Stimulated activated CD4-positive, alpha-beta T cell treated with anti-CD3 and anti-CD28 coated beads, Interleukin-12 subunit alpha, Interleukin-12 subunit beta, amount 100 ng/mL, for 4 hours (primary cell): ENCODE results near the gene ACIN1.

ENCODE experiments used
- DNase-seq: peaks from one replicate; pipeline ENCODE4 v3.0.0-alpha.2; 2020

Gene ACIN1

DNA sequence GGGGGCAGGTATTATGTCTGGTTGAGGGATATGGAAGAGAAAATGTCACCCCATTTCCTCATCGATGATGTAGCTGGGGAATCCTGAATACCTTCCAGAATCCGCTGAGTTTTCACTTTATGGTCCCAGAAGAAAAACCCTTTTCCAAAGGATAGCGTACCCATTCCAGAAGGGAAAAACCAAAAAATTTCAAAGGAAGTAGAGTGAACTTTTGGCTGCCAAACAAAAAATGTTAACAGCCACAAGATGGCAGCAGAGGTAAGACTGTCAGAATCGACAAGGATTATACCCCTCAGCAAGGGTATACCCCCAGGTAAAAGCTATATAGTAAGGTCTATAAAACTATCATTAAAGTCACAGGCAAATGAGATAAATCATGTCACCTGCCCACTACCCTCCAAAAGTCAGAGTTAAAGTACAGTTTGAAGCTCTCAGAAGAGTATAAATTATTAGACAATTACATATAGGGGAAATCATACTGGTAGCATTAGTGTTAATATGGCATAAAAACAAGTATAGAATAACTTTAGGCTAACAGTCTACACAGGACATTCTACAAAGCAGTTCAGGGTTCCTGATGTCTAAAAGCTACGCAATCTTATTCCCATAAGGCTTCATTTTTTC is 18.0 kb downstream of the ACIN1 start:
- DNase-seq = no peak

GRCh38 chr14:23074906-23075305 is 20.0 kb downstream of the ACIN1 start:
- DNase-seq = no peak

- no peak for DNase-seq
These were observed 22.9 kb downstream of the ACIN1 start for GRCh38 chr14:23071921-23072539.

- peak; percentile 71 for DNase-seq
These were observed 23.6 kb downstream of the ACIN1 start for GRCh38 chr14:23071244-23071920.

DNA sequence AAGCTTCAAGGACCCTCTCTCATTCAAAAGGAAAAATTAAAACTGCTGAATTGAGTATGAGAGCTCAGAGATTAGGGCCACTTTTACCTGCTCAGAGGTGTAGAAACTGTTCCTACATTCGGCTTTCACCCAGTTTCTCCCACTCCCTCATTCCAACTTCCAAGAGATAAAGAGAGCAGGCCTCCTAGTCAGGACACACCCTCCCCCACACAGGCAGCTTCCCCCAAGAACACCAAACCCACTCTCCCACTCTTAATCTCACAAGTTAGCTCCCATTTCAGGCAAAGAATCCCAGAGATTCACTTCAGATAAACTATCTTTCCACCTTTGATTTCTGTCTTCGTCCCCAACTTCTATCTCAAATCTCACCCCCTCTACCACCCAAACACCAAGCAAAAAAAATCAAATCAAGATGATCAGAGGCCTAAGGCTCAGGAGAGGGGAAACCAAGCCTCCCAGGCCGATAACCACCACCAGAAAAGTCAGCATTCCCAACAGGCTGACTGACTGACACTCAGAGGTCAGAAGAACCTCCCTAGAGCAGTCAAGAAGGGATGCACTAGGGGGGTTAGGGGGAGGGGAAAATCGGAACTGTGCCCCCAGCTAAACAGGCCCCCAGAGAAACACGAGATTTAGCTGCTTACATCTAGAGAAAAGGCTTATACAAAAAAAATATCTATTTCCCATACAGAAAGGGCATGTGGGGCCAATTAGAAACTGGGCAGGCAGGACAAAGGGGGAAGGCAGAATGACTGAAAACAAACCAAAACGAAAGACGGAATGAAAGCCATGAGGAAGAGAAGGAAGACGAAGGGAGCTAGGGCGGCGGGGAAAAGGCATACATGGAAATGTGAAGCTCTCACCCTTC is 24.4 kb downstream of the ACIN1 start:
- DNase-seq = no peak

DNA sequence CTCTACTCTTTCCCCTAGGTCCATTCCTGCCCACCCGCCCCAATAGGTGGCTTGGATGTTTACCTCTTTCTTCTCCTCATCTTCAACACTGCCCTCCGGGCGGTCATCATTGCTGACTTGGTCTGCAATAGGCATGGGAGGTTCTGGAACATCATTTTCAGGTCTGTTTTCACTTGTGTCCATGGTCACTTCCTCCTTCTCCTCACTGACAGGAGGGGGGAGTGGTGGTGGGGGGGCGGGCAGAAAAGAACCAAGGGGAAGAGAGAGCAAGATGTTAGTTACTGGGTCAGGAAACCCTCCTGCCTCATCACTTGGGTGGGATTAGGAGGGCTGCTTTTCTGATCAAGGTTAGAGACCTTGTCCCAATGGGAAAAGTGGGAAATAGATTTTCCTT is 25.5 kb downstream of the ACIN1 start:
- DNase-seq = no peak

- peak; percentile 55 for DNase-seq
These were observed 26.0 kb downstream of the ACIN1 start for GRCh38 chr14:23068789-23069412.

DNA sequence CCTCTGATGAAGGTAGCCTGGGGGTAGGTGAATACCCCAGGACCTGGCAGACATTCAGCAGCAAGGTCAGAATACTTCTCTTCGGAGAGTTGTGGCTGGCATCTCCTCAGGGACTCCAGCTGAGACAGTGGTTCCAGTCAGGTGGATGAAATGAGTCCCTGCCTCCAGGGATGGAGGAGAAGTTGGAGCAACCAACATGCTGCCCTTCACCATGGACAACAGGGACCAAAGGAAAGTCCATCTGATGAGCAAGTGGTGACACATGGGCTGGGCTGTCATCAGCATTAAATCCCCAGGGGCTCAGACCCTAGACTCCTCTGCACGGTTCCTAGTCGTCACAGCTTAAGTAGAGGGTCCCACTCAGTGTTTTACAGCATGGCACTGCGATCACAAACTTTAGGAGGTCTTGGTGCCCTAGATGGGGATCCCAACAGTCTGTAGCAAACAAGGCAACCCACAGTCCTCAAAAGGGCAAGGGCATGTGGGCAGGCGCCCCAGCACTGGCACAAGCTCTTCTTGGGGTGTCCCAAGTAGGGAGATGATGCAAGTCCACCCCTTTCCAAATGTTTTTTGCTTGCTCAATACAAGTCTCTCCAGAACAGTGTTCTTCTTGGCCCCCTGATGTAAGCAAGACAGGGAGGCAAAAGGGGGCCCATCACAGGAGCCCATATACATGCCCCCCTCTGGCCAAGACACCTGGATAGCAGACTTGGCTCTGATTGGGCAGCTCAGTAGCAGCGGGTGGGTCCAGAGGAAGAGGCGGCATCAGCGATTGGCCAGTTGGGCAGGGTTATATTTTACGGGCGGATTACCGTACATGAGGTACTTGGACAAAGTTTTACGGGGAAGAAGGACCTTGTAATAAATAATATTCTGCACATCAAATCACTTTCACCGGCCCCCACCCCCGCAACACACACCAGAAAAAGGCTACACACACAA is 26.8 kb downstream of the ACIN1 start:
- DNase-seq = no peak

DNA sequence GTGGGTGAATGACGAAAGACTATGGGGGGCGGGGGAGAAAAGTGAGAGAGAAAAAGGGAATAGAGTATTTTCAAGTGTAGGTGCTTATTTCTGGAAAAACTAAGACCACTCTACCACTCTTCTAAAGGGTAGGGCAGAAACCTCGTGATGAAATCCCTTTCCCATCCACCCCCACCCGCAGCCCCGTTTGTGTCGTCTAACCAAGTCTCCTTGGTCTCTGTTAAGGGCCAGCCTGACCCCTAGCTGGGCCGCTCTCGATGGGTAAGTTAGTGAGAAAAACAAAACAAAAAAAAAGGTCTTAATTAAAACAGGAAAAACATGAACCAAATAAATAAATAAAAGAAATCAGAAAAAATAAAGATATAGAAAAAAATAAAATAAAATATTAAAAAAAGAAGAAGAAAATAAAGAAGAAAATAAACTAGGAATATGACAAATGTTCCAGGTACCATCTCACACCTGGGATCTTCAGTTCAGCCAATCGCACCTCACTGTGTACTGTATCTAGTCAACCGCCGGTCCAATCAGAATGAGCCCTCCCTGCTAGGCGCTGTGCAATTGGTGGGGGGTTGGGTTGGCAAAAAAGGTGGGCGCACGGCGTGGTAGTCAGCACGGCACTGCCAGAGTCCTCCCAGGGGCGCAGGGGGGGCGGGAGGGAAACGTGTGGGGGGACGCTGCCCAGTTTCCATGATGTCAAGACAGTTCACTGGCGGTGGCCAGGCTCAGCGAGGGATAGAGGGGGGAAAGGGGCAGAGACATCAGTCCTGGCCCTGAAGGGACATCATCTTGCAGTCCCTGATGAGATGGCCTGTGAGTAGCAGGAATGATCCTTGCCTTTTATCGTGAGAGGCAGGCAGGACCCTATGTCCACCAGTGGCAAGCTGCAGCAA is 27.8 kb downstream of the ACIN1 start:
- no peak for DNase-seq

- no peak for DNase-seq
These were observed 28.6 kb downstream of the ACIN1 start for GRCh38 chr14:23066368-23066767.

- DNase-seq = no peak
These were observed 31.3 kb downstream of the ACIN1 start for GRCh38 chr14:23063601-23064000.

DNA sequence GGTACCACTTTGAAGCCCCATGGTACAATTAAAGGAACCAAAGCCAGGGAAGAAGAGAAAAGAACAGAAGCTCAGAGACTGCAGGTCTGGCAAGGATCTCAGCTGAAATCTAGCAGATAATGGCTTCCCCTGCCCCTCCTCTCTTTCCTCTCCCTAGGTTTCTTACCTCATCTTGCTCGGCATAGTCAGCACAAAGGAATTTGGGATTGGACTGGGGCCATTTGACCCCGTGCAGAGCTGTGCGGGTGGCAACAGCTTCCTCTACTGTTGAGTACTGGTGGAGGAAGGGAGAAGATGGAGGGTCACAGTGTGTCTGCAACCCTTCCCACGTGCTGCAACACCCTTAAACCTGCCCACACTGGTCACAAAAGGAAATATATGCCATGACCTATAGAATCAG is 32.9 kb downstream of the ACIN1 start:
- DNase-seq = no peak

- no peak for DNase-seq
These were observed 34.2 kb downstream of the ACIN1 start for GRCh38 chr14:23060536-23061260.

- no peak for DNase-seq
These were observed 36.1 kb downstream of the ACIN1 start for GRCh38 chr14:23058654-23059504.

DNA sequence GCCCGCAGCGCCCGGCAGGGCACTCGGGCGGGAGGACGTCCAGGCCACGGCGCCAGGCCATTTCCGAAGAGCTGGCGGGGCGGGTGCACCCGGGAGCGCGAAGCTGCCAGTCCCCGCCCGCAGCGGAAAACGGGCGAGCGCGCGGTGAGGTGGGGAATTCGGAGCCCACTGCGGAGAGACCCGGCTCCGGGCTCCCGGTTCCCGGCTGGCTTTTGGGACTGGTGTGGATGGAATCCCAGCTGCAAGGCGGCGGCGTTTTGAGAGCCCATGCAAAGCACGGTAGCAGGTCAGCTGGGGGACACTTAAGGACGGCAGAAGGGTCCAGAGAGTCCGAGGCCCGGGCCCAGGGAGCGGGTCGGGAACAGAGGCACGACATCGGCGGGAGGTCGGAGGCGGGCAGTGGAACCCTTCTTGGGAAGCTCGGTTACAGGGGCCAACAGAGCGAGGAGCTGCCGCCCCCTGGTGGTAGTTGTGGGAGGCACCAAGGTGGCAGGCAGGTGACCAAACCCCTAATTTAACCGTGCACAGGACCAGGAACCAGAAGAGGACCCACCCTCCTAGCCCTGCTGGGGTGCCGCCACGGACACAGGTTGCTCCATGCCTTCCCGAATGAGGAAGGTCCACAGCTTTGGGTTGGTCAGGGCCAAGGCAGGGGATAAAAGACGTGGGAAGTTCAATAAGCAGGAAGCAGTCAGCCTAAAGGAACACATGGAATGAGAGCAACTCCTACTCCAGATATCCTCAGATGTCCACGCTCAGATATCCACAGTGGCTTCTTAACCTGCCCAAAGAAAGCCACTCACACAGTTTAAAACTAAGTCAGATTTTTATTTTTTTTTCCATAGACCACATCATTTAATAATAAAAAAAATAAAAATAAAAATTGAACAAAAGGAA is 36.9 kb downstream of the ACIN1 start:
- peak; percentile 87 for DNase-seq

DNA sequence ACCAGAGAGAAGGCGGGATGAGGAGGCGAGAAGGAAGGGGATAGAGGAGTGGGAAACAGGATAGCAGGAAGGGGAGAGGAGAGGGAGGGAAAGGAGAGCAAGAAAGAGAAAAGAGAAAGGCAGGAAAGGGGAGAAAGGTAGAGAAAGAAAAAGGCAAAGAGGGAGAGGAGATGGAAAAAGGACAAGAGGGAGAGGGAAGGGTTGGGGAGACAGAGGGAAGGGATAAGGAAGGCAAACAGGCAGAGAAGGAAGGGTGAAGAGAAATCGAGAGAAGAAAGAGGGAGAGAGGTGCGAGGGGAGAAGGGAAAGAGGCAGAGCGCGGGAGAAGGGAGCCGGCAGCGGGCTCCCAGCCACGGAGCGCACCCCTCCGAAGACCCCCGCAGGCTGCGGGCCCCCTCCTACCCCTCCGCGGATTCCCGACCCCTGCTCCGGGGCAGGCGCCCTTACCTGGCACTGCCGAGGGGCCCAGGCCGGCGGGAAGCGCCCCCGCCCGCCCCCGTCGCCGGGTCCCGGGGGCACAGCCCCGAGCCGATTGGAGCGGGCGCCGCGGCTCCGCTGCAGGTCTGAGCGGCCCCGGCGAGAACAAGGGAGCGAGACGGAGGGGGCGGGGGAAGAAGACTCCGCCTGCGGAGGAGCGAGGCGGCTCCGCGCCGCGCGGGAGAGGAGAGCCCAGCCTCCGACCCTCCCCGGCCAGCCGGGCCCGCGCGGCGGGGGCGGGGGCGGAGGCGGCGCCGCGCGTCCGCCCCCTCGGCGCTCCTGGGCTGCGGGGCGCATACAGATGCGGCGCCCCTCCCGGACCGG is 37.8 kb downstream of the ACIN1 start, which contains the start of gene CDH24:
TSS of gene CDH24 (minus strand) at position 565 of the 801 bp plus-strand sequence. CDS start 1,787 bp downstream, outside the sequence.
- DNase-seq = peak; percentile 64
